RWPE2 (cell line): ENCODE data around the gene FHIP1B.

Source experiments
- ATAC-seq: fragments of 200-7000 bp; cut with Tn5 transposase; 3 replicates; pipeline ENCODE4 v1.9.1; 2021; ENCODE audit warnings: low read depth
- DNase-seq: peaks from one replicate; pipeline ENCODE4 v3.0.0-alpha.2; 2020; ENCODE audit warnings: low spot score
- H3K27ac ChIP-seq: fragments of 450-650 bp; 2 replicates; pipeline ENCODE4 v1.5.1; 2017; ENCODE audit warnings: mild to moderate bottlenecking; ENCODE audit not compliant: poor library complexity, severe bottlenecking
- H3K27me3 ChIP-seq: fragments of 250-450 bp; sonication (Bioruptor Pico); 2 replicates; pipeline ENCODE4 v1.5.1; 2021; ENCODE audit warnings: mild to moderate bottlenecking, moderate library complexity; ENCODE audit not compliant: insufficient read depth, poor library complexity, severe bottlenecking
- H3K36me3 ChIP-seq: fragments of 250-450 bp; sonication (Bioruptor Pico); 2 replicates; pipeline ENCODE4 v1.5.1; 2020; ENCODE audit warnings: low read depth, mild to moderate bottlenecking, moderate library complexity
- H3K4me1 ChIP-seq: fragments of 250-450 bp; sonication (Bioruptor Pico); 2 replicates; pipeline ENCODE4 v1.5.1; 2021; ENCODE audit warnings: mild to moderate bottlenecking, moderate library complexity; ENCODE audit not compliant: insufficient read depth, poor library complexity, severe bottlenecking
- H3K4me3 ChIP-seq: fragments of 250-450 bp; sonication (Bioruptor Pico); 2 replicates; pipeline ENCODE4 v1.5.1; 2021; ENCODE audit warnings: mild to moderate bottlenecking, moderate library complexity; ENCODE audit not compliant: severe bottlenecking
- H3K9me3 ChIP-seq: fragments of 250-450 bp; sonication (Bioruptor Pico); 2 replicates; pipeline ENCODE4 v1.5.1; 2021; ENCODE audit warnings: mild to moderate bottlenecking, moderate library complexity; ENCODE audit not compliant: severe bottlenecking
- CTCF ChIP-seq: fragments of 450-650 bp; IDR thresholded peaks from one replicate; pipeline ENCODE4 v1.5.1; 2017; ENCODE audit warnings: mild to moderate bottlenecking, moderate library complexity; ENCODE audit not compliant: poor library complexity, severe bottlenecking

Gene FHIP1B

GRCh38 chr11:6225024-6225423 lies 9.4 kb downstream of the FHIP1B start:
- no peaks in the 10 kb centered on the region for H3K9me3 ChIP-seq

GRCh38 chr11:6224421-6224820 lies 10.0 kb downstream of the FHIP1B start:
- Histone ChIP-seq H3K4me1 (peaks cover 6% of the 10 kb centered on the region), H3K36me3 (peaks cover 19% of the 10 kb centered on the region), H3K27me3 (no peaks in the 10 kb centered on the region), H3K4me3 (no peak overlapping the region), H3K9me3 (no peaks in the 10 kb centered on the region), H3K27ac (no peak overlapping the region)
- DNase-seq (no peak), ATAC-seq (no peak)
- TF ChIP-seq CTCF: no peak

More at GRCh38 chr11:6225024-6225423, 9.4 kb downstream of the FHIP1B start:
- TF ChIP-seq CTCF: no peak
- ATAC-seq: no peak
- H3K4me3 ChIP-seq: no peak overlapping the region
- H3K4me1 ChIP-seq: peaks cover under 1% of the 10 kb centered on the region
- DNase-seq: no peak
- peaks cover 15% of the 10 kb centered on the region for H3K36me3 ChIP-seq
- no peak overlapping the region for H3K27ac ChIP-seq
- no peaks in the 10 kb centered on the region for H3K27me3 ChIP-seq

- Histone ChIP-seq H3K27ac (no peak overlapping the region), H3K4me3 (no peak overlapping the region), H3K9me3 (no peaks in the 10 kb centered on the region), H3K27me3 (no peaks in the 10 kb centered on the region), H3K36me3 (peaks cover 21% of the 10 kb centered on the region), H3K4me1 (peaks cover 6% of the 10 kb centered on the region)
- TF ChIP-seq CTCF: no peak
- no peak for ATAC-seq
- DNase-seq: no peak
These were observed 10.6 kb downstream of the FHIP1B start for GRCh38 chr11:6223854-6224253.

- peak overlapping the region; percentile 42 for H3K27ac ChIP-seq
- H3K27me3 ChIP-seq: no peaks in the 10 kb centered on the region
- no peaks in the 10 kb centered on the region for H3K9me3 ChIP-seq
- DNase-seq (no peak), ATAC-seq (peak; percentile 99)
- no peak overlapping the region for H3K4me3 ChIP-seq
- peaks cover 55% of the 10 kb centered on the region for H3K36me3 ChIP-seq
- no peak for TF ChIP-seq CTCF
- peaks cover 6% of the 10 kb centered on the region for H3K4me1 ChIP-seq
These were observed 15.1 kb downstream of the FHIP1B start for GRCh38 chr11:6219359-6219758.

- no peak for ATAC-seq
- H3K4me3 ChIP-seq: no peak overlapping the region
- no peak for TF ChIP-seq CTCF
- no peaks in the 10 kb centered on the region for H3K27me3 ChIP-seq
- peaks cover 53% of the 10 kb centered on the region for H3K36me3 ChIP-seq
- no peaks in the 10 kb centered on the region for H3K9me3 ChIP-seq
- no peak overlapping the region for H3K27ac ChIP-seq
- DNase-seq: peak; percentile 55
- H3K4me1 ChIP-seq: peaks cover 6% of the 10 kb centered on the region
These were observed 16.7 kb downstream of the FHIP1B start for GRCh38 chr11:6217722-6218121.
